Left cardiac atrium (tissue), 4 donors: ENCODE measurements around the gene PLPP4. TPM values are rescaled to one million over a fixed set of nuclear protein-coding genes. Genes with fewer than 3 reads are reported as not detected.

Source experiments
- ATAC-seq, 2 donors: fragments of 200-7000 bp; cut with Tn5 transposase; one replicate each; pipeline ENCODE4 v1.9.1; 2020; ENCODE audit warnings: mild to moderate bottlenecking in 2 of 2, moderate library complexity in 2 of 2
- DNase-seq: peaks from one replicate; pipeline ENCODE4 v3.0.0-alpha.2; 2020
- intact Hi-C, 2 donors: fragments of 100-400 bp; cut with DNase I; formaldehyde crosslinking; loops; one replicate each; pipeline versions ENCODE4 v1.14.1 to v1.15.1; 2022 to 2023
- total RNA-seq, 2 donors: library from RNA; stranded (reverse); fragmentation: NEBNext Ultra II Directional; extraction: Animal tissue kit (Norgen Biotek cat#: 25700); gene quantifications; one replicate each; pipeline ENCODE4 v1.2.1, GENCODE V29; 2021
- donor health status: DM: no; HTN: yes; CAD: no.
- donor health status: DM: no; HTN: yes; CAD: no; lungs with severe emphysema.
- donor health status: DM: yes; HTN: yes; CAD: no.
- donor health status: Dilated cardiomyopathy.

The PLPP4 gene
- total RNA-seq, 2 donors from 2014 or later: not detected

- ATAC-seq: no peak
- no peak for DNase-seq
- intact Hi-C loops: no loop called here
These were observed 99.0 kb downstream of the PLPP4 start for GRCh38 chr10:120555842-120556532.

- ATAC-seq: no peak
- intact Hi-C loops: no loop called here
- DNase-seq: no peak
These were observed 100.3 kb downstream of the PLPP4 start for GRCh38 chr10:120557311-120557710.

DNA sequence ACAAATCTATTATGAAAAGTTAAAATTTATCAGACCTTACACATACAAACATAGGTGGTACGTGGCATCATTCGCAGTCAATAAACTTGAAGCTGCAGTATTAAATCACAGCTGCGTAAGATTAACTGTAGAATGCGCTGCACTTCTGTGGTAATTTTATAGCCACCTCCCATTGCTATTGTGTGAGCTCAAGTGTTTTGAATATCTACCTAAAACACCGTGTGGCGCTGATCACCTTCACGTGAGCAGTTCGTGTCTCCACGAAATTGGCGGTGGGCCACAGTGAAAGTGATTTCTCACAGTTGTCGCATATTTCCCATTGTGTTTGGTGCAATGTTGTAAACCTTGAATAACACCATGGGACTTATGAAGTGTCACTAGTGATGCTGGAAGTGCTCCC lies 102.8 kb downstream of the PLPP4 start:
- no peak for ATAC-seq
- no peak for DNase-seq
- intact Hi-C loops: no loop called here

DNA sequence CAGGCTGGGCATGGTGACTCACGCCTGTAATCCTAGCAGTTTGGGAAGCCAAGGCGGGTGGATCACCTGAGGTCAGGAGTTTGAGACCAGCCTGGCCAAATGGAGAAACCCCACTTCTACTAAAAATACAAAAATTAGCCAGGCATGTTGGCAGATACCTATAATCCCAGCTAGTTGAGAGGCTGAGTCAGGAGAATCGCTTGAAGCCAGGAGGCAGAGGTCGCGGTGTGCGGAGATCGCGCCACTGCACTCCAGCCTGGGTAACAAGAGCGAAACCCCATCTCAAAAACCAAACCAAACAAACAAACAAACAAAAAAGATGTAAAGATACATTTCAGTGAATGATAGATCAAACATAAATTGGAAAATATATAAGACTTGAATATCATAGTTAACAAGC lies 105.9 kb downstream of the PLPP4 start:
- intact Hi-C loops: no loop called here
- no peak for DNase-seq
- no peak for ATAC-seq

DNA sequence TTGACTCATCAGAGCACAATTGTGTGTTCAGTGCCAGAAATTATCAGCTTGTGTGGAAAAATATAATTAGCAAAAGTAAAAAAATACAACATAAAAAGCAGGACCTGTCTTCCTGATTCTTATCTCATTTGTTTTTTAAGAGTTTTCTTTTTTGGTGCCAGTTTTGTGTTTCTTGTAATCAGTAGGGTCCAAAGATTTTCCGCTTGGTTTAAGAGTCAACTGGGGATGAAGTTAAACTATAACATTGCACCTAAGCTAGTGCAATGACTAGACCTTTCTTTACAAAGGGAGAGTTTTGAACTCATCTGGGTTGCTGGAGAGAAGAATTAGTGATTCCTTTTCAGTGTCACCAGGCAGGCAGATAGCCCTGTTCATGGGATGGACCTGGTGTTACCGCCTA lies 113.4 kb downstream of the PLPP4 start:
- DNase-seq (no peak), ATAC-seq (no peak)
- intact Hi-C loops: no loop called here

GRCh38 chr10:120571266-120571665 lies 114.2 kb downstream of the PLPP4 start:
- intact Hi-C loops: no loop called here
- DNase-seq (no peak), ATAC-seq (no peak)

DNA sequence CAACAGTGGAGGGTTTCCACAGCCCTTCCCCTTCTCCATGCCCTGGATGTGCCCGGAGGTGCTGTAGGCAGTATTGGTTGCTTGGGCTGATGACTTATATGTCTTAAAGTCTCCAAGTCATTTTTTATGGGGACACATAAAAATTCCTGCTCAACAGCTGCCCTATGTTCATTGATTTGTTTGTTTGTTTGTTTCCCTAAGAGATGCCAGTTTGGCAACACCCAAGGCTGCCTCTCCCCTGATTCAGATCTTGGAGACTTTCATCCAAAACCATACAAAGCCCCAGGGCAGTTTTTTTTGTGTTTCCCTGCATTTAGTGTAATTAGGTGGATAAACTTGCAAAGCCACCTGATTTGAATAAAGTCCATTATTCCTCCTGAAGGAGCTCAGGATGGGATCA lies 115.3 kb downstream of the PLPP4 start:
- intact Hi-C loops: no loop called here
- ATAC-seq: no peak
- DNase-seq: no peak

GRCh38 chr10:120573355-120573754 lies 116.3 kb downstream of the PLPP4 start:
- ATAC-seq: no peak
- intact Hi-C loops: no loop called here
- DNase-seq: no peak

GRCh38 chr10:120574981-120575380 lies 118.0 kb downstream of the PLPP4 start:
- intact Hi-C loops: no loop called here
- DNase-seq: no peak
- no peak for ATAC-seq

DNA sequence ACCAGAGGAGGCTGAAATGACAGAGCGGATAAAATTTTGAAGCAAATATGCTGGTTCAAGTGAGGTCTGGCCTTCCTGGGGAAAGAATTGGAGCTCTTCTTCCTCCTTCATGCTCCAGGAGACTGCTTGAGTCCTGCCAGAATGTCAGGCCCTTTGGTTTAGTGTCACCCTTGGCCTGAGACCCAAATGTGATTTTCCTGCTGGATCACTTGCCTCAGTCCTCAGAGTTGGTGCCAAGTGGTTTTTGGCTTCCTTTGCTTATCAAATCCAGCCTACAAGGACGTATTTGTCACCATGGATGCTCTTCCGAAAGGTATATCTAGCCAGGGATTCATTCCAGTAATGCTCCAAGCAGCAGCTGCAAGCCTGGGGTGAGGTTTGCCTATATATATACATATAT lies 118.4 kb downstream of the PLPP4 start:
- ATAC-seq: no peak
- intact Hi-C loops: no loop called here

GRCh38 chr10:120578134-120578533 lies 121.1 kb downstream of the PLPP4 start:
- DNase-seq (no peak), ATAC-seq (no peak)
- intact Hi-C loops: no loop called here

More for the DNA sequence above, 118.4 kb downstream of the PLPP4 start:
- DNase-seq: no peak

DNA sequence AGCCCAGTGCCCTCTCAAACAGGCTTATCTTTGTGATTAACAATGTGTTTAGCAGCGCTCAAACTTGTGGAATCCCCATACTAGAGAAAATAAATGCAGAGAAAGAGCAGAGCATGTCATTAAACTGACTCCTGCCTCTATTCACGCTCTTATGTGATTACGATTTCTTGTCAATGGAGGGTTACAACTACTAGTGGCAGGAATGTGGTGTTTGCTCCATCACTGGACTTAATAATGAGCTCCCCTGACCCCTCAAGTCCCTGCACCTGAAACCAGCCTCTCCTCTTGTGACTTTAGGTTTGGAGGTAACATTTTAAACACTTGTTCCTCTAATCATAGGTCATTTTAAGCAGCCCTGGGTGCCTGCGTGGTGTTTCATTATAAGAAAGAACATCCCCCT lies 121.9 kb downstream of the PLPP4 start:
- intact Hi-C loops: no loop called here
- ATAC-seq: no peak
- no peak for DNase-seq

DNA sequence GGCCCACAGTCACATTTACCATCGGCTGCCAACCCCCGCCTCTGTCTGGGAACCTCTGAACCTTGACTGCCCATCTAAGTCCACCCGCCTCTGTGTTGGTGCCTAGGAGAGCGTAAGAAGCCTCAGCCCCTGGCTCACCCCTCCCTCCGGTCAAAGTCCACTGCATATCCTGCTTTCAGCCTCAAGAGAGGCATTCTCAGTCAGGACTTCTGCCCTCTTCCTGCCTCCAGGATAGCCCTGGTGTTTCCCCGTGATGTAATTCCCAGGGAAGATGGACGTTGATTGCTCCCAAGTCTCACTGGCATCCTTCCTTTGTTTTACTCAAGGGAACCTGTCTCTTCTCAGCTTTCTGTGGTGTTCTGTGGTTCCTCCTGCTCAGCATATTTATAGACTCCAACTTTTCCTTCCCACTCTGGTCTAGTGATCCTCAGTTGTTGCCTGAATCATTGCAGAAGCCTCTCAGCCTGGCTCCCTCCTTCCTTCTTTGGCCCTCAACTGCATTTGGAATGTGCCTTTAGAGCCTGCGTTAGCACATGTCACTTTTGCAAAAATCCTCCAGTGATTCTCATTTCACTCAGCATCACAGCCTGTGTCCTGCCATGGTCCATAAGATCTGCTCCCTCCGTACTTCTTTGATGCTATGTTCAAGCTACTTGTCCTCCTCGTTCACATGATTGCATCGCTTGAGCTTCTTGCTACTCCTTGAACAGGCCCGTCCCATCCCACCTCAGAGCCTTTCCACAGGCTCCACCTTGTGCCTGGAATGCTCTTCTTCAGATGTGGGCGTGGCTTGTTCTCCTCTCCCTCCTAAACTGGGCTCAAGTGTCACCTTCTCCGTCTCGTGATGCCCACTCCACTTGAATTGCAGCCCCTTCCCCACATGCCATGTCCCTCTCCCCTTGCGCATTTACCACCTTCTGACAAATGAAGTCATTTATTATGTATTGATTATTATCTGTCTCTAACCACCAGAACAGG lies 124.2 kb downstream of the PLPP4 start:
- intact Hi-C loops: no loop called here
- no peak for ATAC-seq
- no peak for DNase-seq

DNA sequence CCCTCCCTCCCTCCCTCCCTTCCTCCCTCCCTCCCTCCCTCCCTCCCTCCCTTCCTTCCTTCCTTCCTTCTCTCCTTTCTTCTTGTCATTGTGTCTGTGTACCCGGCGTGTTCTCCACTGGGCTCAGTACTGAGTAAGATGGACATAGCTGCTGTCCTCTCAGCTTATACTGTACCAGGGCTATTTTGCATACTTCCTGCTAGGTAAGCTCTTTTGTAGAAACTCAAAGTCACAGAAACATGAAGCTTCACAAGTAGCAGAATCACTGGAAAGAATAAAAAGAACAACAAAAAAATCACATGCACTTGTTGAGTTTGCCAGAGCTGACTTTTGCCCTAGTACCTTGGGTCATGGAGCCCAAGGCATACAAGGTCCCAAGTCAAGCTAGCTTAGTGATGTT lies 125.7 kb downstream of the PLPP4 start:
- ATAC-seq (no peak), DNase-seq (no peak)
- intact Hi-C loops: no loop called here

DNA sequence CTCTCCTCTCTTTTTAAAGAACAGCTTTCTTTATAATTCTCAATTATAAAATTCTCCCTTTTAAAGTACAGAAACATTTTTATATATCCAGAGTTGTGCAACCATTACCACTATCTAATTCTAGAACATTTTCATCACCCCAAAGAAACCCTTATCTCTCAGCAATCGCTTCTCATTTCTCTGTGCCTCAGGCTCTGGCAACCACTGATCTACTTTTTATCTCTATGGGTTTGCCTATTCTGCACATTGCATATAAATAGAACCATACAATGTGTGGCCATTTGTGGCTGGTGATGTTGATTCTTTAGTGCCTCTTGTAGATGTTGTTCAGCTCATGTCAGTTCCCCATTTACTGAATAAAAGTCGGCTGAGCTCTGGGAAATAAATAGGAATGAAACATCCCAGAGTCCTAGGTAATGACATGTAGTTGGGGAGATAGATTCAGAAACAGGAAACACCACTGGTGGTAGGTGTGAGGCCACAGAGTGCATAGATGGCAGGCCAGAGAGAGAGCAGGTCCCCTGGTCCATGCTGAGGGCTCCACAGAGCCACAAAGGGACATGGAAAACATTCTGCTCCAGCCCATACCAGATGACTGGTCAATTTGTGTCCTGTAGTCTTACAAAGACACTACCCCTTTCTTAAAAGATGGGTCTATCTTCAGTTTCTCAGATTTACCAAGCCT lies 126.5 kb downstream of the PLPP4 start:
- DNase-seq (no peak), ATAC-seq (no peak)
- intact Hi-C loops: no loop called here

DNA sequence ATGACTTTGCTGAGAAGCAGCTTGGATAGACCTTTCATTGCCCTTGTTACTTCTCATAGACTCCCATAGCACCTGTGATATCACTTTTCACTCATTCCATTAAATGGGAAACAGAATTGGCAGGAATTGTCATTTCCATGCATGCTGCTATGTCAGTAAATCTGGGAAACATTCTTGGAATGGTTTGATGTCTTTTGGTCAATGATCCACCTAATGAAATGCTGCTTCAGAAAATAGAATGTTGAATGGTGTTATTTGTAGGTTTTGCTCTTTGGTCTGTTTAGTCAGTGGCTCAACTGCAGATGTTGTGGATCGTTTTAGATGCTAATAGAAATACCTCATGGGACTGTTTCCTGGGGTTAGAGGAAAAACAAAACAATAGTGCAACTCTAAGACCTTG lies 127.8 kb downstream of the PLPP4 start:
- ATAC-seq (no peak), DNase-seq (no peak)
- intact Hi-C loops: no loop called here

DNA sequence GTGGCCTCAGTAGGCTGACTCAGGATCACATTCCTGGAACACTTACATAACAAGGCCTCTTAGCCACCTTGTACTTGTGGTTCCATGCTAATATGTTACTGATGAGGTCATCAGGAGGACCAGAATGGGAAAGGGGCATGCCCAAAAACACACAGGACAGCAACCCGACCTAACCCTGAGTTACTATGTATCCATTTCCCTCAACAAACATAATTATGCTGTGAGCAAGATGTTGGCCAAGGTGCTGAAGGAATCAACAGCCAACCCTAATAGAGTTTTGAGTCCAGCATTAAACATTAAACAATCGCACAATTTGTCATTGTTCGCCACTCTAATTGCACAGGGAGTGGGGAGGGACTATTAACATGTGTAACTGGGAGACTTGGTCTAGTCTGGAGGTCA lies 129.4 kb downstream of the PLPP4 start:
- ATAC-seq (no peak), DNase-seq (no peak)
- intact Hi-C loops: no loop called here

GRCh38 chr10:120587061-120587460 lies 130.0 kb downstream of the PLPP4 start:
- intact Hi-C loops: no loop called here
- no peak for DNase-seq
- no peak for ATAC-seq

- intact Hi-C loops: no loop called here
- ATAC-seq (no peak), DNase-seq (no peak)
These were observed 131.3 kb downstream of the PLPP4 start for GRCh38 chr10:120588311-120588710.

DNA sequence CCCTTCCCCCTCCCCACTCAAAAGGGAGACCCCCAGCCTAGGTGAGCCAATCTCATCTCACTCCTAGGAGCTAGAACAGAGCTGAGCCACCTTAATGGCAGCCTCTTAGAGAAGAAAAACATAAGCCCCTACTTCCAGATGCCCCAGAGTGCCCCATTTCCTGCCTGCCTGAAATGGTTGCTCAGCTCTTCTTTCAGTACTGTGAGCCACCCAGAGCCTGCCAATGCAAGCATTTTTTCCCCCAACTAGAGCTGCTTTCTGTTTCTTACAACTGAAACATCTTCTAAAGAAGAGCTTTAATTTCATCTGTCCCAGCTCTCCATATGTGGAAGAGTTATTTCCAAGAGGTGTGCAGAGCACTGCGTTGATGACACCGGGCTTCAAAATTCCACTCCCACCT lies 136.7 kb downstream of the PLPP4 start:
- ATAC-seq (no peak), DNase-seq (no peak)
- intact Hi-C loops: no loop called here
